Stimulated activated CD8-positive, alpha-beta memory T cell treated with anti-CD3 and anti-CD28 coated beads, Interleukin-4, amount 100 ng/mL, for 4 hours (primary cell): ENCODE measurements around the gene MYH11.
"Not testable (repeated sequence)": the region's sequence is repeated elsewhere in the genome, so short reads cannot be mapped to it uniquely, and the experiment has no call there.

Experiments used
- DNase-seq, 2 donors: peaks; one replicate each; pipeline ENCODE4 v3.0.0-alpha.2; 2020; ENCODE audit warnings: low read depth in 2 of 2, low spot score in 1 of 2

MYH11 gene

DNA sequence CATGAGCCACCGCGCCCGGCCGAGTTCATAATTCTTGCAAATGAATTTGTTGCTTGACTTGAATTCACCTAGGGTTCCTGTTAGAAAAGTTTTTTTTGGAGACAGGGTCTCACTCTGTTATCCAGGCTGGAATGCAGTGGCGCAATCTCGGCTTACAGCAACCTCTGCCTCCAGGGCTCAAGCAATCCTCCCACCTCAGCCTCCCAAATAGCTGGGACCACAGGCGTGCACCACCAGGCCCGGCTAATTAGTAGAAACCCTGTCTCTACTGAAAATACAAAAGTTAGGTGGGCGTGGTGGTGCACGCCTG is 99.8 kb downstream of the MYH11 start:
- no peak for DNase-seq

DNA sequence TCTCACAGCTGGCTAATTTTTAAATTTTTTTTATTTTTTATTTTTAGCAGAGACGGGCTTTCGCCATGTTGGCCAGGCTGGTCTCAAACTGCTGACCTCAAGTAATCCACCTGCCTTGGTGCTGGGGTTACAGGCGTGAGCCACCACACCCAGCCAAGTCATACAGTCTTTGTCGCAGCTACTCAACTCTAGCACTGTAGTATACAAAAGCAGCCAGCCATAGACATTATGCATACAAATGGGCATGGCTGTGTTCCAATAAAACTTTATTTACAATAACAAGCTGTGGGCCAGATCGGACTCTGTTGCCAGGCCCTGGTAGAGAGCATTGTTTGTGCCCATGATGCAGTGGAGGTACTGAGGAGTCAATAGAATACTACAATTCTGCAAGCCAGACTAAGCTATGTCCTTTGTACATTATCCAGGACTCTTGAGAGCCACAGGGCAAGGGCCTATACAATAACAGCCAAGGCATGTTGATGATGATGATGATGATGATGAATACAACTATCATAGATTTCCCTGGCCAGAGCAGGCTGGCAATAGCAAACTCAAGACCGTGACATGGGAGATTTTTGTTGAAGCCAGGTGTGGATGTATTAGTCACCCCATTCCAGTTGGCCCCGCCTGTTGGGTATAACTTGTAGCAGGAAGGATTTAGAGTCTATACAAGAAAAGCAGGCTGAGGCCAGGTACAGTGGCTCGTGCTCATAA is 101.8 kb downstream of the MYH11 start:
- no peak for DNase-seq

DNA sequence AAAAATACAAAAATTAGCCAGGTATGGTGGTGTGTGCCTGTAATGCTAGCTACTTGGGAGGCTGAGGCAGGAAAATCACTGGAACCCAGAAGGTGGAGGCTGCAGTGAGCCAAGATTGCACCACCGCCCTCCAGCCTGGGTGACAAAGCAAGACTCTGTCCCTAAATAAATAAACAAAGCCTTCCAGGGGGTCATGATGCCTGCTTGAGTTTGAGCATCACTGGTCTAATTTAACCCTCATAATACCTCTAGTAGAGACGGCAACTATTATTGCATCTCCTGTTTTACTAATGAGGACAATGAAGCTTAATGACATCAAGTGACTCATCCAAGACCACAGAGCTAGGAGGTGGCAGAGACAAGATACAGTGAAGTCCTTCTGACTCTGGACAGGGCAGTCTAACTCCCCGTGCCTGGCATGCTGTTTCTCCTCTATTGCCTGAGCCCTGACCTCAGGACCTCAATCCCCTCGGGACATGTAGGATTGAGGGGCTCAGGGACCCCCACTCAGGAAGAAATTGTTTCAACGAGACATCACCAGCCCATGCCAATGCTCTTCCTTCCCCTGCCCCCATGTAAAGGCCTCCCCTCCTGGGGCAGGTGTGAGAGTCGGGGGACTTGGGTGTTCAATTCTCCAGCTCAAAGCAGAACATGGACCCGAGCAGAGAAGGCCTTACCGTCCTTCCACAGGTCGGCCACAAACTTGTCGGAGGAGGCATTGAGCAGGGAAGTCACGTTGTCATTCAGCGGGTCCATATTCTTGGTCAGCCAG is 103.9 kb downstream of the MYH11 start:
- no peak for DNase-seq

DNA sequence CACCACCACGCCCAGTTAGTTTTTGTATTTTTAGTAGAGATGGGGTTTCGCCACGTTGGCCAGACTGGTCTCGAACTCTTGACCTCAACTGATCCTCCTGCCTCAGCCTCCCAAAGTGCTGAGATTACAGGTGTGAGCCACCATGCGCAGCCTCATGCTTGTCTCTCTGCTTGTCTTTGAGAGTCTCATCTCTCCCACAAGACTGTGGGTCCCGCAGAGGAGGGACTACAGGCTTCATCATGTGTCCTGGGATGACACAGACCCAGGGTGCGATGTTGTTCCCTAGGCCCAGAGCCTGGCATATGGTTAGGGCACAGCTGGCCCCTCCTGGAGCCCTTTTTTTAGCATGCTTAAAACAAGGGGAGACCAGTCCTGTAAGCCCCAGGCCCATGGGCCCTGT is 104.9 kb downstream of the MYH11 start:
- no peak for DNase-seq

DNA sequence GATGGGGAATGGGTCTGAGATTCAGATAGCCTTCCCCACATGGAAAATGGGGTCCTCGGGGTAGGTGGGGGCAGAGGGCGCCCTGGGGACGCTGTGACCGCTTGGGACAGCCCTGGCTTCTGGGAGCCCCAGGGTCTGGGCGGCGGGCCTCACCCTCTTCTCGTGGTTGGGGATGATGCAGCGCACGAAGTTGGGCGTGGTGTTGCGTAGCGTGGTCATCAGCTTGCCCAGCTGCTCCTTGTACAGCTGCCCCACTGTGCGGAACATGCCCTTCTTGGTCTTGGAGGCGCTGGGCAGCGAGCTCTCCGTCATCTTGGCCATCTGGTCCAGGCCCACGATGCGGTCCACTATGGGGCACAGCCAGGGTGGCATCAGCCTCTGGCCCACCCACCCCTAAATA is 106.8 kb downstream of the MYH11 start:
- DNase-seq, result no peak

DNA sequence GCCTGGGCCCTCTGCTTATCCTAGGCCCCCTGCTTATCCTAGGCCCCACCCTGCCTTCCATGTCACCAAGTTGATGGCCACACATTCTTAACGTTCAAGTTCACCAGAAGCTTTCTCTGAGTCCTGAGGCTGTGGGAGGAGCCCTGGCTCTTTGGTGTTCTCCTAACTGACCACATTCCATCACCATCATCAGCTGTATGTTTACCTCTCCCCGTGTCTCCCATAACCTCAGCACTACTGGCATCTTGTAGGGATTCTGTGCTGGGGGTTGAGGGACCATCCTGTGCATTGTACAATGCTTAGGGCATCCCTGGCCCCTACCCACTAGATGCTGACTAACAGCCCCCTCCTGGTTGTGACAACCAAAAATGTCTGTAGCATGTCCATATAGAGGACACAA is 107.5 kb downstream of the MYH11 start:
- no peak for DNase-seq

DNA sequence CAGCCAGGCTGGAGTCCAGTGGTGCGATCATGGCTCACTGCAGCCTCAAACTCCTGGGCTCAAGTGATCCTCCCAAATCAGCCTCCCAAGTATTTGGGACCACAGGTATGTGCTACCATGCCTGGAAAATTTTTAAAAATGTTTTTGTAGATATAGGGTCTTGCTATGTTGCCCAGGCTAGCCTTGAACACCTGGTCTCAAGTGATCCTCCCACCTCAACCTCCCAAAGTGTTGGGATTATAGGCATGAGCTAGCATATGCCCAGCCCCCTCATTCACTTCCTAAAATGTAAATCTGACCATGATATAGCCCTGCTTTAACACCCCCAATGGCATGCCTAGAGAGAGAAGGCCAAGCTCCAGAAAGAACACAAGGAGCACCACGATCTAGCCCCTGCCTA is 108.2 kb downstream of the MYH11 start:
- DNase-seq, result no peak

DNA sequence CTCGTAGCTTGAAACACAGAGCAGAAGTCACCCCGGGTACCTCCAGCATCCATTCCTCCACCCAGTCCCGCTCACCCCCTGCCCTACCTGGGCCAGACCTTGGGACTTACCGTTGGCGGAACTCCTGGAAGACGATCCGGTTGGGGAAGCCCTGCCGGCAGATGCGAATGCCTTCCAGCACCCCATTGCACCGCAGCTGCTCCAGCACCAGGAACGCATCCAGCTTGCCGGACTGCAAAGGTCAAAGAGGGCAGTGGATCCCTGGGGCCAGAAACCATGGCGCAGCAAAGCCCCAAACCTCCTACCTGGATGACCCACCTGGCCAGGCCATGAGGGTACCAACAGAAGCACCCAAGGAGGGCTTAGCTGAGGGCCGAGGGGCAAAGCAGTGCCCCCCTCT is 108.9 kb downstream of the MYH11 start:
- no peak for DNase-seq

DNA sequence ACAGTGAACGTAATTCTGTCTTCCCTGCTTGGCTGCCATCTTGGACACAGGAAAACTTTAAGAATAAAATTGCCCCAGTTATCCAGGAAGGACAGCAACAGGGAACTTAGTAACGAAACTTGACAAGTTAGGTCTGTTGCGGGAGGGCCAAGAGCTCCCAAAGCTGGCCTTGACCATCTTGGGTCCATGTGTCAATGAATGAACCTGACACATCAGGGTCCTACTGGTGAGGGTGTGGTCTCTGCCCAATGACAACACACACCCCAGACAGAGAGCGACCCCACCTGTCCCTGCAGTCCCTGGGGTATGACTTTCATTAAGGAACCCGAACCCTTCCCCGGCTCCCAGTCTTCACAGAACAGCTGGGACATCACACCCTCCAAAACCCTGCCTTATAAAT is 110.5 kb downstream of the MYH11 start:
- no peak for DNase-seq

DNA sequence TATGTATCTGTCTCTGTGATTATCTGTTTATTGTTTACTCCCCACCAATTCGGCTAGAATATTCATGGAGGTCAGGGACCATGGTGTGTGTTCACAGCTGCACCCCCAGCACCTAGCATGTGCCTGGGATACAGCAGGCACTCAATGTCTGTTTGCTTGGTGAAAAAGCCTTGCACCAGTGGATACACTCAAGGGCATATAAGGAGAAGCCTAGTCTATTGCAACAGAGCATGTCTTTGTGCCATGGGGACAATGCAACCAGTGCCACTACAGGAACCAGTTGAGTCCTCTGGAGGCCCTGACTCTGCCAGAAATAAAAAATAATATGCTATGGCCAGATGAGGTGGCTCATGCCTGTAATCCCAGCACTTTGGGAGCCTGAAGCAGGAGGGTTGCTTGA is 113.2 kb downstream of the MYH11 start:
- no peak for DNase-seq

DNA sequence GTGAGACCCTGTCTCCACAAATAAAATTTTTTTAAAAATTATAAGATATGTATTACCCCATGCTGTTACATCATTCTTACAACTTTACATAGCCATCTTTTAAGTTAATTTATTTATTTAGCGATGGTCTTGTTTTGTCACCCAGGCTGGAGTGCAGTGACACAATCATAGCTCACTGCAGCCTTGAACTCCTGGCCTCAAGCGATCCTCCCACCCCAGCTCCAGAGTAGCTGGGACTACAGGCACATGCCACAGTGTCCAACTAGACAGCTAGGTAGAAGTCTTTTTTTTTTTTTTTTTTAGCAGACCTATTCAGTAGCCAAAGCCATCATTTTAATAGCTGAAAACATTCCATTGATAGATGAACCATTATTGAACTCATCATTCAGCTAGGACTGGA is 114.1 kb downstream of the MYH11 start:
- no peak for DNase-seq

DNA sequence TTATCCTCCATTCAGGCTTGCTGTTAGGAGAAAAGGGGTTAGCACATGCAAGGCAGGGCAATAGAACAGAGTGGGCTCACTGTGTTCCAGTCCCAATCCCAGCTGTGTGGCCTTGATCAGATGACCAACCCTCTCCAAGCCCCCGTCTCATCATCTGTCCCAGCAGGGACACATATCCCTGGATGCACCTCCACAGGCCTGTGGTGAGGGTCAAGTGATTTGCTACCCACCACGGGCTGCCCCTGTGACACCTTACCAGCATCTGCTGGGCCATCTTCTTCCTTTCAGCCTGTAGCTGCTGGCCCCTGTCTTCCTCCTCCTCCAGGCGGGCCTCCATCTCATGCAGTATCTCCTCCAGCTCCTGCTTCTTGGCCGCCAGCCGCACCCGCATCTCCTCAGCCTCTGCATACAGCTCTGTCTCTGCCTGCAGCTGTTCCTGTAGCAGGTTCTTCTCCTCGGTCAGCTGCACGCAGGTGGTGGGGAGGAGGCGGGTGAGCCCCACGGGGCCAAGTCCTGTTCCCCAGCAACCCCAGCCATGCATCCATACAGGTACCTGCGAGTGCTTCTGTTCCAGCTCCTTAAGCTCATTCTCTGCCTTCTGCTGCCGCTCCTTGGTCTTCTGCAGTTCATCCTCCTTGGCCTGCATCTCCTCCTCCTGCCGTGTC is 115.5 kb downstream of the MYH11 start:
- no peak for DNase-seq

DNA sequence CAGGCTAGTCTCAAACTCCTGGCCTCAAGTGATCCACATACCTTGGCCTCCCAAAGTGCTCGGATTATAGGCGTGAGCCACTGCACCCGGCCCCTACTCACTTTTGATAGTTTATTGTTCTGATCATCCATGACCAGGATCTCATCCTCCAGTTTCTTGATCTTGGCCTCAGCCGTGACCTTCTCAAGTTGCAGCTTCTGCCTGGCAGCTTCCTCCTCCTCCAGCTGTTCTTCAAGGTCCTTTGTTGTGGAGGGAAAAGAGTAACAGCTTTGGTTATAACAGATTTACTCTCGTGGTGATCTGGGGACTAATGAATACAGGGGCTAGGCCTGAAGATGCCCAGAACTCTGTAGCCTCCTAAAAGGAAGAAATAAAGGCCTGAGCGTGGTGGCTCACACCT is 116.9 kb downstream of the MYH11 start:
- no peak for DNase-seq

DNA sequence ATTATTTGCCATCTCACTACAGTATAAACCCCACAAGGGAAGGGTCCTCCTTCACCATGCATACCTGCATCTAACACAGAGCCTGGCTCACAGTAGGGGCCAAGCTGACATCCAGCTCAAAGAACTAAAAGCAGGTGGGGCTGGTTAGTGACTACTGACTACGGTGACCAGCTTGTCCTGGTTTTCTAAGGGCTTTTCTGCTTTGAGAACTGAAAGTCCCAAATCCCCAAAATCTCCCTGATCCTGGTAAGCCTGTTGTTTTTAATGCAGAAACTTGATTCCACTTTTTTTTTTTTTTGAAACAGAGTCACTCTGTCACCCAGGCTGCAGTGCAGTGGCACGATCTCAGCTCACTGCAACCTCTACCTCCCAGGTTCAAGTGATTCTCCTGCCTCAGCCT is 117.4 kb downstream of the MYH11 start:
- no peak for DNase-seq

DNA sequence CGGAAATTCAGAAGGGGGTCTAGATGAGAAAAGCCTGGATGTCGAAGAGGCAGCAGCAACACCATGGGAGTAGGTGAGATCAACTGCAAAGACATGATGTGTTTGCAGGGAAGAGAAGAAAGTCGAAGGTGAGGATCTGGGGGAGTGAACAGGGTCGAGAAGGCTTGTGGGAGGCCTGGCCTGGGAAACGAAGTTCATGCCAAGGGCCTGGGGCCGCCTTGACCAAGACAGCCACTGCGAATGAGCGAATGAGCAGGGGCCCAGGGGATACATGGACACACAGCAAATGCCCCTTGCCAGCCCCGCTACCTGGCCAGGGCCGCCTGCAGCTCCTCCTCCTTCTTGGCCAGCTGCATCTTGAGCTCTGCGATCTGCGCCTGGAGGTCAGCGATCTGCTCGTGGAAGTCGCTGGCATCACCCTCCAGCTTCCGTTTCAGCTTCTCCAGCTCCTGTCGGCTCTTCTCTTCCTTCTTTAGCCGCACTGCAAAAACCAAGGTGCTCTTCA is 119.6 kb downstream of the MYH11 start:
- no peak for DNase-seq

DNA sequence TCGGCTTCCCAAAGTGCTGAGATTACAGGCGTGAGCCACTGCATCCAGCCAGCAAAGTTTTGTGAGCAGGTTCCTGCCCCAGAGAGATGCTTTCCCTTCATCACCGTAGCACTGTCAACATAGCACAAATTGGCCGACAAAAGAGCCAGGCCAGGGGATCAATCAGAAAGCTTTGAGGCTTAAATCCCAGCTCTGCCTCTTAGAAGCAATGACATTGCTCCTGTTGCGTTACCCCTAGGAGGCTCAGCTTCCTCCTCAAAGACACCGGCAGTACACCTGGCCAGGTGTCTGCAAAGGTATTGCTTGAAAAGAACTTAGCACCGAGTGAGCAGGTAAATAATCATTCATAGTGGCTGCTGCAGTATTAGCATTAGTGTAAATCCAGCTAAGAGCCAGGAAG is 120.3 kb downstream of the MYH11 start:
- no peak for DNase-seq

DNA sequence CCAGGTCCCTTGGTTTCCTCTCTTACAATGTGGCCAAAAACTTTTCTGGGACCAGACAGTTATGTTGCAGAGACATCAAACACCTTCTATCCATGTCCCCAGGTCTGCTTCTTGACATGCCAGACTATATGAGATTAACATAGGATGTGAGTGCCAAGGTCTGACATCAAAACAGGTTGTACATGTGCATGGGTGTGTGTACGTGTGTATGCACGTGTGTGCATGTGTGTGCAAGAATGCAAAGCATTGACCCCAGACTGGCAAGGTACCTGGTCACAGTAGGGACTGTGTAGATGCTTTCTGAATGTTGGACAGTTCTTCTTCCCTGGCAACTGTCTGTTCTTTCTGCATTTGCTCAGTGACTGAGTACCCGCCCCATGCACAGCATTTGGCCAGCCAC is 121.2 kb downstream of the MYH11 start:
- DNase-seq, result no peak

DNA sequence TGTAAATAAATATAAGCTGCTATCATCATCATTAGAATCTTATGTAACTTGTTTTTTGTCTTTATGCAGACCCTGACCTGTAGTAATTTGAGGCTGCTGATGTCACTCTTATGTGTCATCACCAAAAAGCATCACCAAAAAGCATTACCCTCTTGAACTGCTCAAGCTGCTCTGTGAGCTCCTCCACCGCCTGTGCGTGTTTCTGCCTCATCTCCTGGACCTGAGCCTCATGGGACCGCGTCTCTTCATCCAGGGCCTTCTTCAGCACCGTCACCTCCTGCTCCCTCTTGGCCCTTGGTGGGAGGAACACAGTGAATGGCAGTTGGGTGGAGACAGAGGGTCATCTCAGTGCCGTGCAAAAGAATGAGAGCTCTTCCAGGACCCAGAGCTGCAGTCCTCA is 124.4 kb downstream of the MYH11 start:
- no peak for DNase-seq

DNA sequence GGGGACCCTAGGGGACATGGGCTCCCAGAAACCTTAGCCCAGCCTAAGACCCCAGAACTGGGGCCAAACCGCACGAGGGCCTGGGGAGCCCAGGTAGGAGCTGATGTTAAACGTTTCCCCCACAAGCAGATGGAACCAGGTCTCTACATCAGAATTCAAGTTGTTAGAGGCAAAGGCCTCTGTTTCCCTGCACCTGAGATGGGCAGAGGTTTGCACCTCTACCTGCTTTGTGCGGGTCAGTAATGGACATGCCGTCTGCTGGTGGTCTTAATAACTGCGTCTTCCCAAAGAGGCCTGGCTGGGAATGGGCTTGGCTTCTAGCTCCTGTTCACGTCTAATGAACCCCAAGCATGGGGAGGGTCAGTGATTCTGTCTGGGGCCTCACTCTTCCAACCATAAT is 127.7 kb downstream of the MYH11 start:
- no peak for DNase-seq

DNA sequence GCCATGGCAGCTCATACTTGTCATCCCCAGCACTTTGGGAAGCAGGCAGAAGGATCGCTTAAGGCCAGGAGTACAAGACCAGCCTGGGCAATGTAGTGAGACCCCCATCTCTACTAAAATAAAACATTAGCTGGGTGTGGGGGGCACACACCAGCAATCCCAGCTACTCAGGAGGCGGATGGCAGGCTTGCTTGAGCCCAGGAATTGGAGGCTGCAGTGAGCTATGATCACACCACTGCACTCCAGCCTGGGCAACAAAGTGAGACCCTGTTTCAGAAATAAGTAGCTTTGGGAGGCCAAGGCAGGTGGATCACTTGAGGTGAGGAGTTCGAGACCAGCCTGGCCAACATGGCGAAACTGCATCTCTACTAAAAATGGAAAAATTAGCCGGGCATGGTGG is 129.1 kb downstream of the MYH11 start:
- DNase-seq, result not testable (repeated sequence)

DNA sequence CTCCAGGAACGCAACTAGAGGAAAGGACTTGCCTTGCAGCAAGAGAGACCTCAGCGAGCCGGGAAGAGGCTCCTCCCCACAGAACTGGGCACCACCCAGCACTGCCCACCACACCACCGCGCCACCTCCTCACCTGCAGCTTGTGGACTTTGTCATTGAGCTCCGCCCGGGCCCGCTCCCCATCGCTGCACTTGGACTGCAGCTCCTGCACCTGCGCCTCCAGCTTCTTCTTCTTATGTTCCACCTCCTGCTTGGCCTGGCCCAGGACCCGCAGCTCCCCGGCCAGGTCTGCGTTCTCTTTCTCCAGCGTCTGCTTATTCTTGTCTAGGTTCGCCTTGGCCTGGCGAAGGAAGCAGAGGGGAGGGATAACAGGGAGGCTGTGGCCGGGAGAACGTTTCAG is 130.1 kb downstream of the MYH11 start:
- DNase-seq, result no peak

DNA sequence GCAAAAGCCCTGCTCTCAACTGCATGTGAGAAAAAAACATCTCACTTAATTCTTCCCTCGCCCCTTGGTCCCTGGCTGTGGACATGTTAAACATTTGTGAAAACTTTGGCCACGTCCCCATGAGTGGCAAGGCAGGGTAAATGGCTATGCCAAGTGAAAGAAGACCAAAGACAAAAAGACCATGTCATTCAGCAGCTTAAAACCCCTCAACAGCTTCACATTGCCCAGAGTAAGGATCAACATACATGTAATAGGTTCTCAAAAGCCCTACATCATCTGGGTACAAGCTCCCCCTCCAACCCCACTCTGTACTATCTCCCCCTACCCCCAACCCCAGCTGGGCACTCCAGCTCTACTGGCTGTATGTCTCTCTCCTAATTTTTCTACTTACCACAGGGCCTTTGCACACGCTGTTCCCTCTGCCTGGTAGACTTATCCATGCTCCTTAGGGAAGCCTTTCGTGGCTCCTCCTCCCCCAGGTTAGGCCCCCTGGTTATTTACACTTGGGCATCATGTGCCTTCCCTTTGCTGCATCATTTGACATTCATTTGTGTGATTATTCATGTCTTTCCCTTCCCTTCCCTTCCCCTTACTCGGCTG is 131.1 kb downstream of the MYH11 start:
- DNase-seq, result no peak
